HG02610 (cell line): Measurements from ENCODE around the gene GPC3.
"Not testable (repeated sequence)": the region's sequence is repeated elsewhere in the genome, so short reads cannot be mapped to it uniquely, and the experiment has no call there.

ENCODE experiments used
- ATAC-seq: cut with Tn5 transposase; IDR thresholded peaks from one replicate; pipeline ENCODE4 v1.9.1; 2021; ENCODE audit warnings: mild to moderate bottlenecking, moderate library complexity; ENCODE audit not compliant: unreplicated experiment

Gene GPC3

DNA sequence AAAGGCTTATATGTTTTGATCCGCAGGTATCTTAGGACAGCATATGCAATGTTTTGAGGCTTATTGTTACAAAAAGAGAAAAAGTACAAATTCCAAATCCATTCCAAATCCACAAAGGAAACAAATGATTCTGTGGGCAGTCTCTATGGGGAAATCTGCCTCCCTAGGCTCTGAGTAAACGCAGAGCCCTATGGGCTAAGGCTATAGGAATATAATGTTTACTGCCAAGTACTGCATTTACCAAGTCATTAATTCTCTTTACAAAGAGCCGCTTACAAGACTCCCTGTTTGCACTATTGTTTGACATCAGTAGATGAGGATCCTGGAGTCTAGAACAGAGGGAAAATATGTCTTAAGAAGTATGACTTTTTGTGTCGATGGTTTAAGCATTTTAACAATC lies 357.7 kb downstream of the GPC3 start:
- no peak for ATAC-seq

GRCh38 chrX:133621384-133621783 lies 364.0 kb downstream of the GPC3 start:
- not testable (repeated sequence) for ATAC-seq

DNA sequence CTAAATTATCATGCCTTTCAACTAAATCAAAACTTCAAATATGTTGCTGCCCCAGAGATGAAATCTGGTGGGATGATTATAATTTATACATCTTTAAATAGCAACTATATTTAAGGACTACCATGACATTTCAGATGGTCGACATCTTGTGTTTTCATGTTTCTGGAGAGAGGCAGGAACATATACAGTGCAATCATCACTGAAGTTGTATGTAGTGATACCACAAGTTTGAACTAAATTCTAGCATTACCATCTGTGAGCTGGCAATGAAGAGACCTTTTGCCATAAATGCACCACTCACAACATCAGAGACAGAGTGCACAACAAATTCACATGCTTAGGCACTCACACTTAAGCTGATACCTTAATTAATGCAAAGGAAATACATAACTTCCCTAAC lies 373.7 kb downstream of the GPC3 start:
- no peak for ATAC-seq

GRCh38 chrX:133610056-133610455 lies 375.3 kb downstream of the GPC3 start:
- ATAC-seq, result no peak

- no peak for ATAC-seq
Measured at GRCh38 chrX:133609166-133609565, 376.2 kb downstream of the GPC3 start.

GRCh38 chrX:133608406-133608805 lies 377.0 kb downstream of the GPC3 start:
- ATAC-seq, result no peak

GRCh38 chrX:133607419-133608348 lies 377.7 kb downstream of the GPC3 start:
- no peak for ATAC-seq

GRCh38 chrX:133606990-133607389 lies 378.4 kb downstream of the GPC3 start:
- ATAC-seq, result no peak

DNA sequence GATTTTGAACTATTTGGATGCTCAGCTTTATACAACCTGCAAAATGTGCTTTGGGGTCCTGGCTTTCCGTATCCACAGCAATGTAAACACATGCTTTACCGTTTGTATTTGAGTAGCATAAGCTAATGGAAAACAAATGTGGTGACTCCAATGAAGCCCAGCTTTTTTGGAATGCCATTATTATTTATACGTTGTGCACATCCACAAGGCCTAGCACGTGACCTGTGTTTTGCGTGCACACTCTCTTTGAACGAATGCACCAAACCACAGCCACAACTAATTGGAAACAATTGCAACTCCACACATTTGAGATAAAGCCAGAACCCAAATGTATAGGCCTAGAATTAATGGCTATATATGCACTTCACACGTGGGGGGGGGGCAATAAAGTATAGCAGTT lies 380.6 kb downstream of the GPC3 start:
- ATAC-seq, result no peak

DNA sequence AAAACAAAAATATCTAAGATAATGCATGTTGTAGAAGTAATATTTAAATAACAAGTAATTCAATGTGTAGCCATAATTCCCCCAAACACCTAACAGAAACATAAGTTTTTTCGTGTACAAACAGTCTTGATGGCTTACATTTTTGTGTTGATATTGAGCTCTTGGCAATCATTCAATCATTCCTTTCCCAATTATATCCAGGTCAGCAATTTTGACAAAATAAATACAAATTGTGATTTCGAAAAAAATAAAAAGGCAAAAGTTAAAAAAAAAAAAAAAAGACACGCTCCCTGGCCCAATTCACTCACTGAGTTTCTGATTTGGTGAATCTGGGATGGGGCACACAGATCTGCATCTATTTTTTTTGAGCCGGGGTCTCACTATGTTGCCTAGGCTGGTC lies 382.5 kb downstream of the GPC3 start:
- ATAC-seq, result no peak

- no peak for ATAC-seq
Measured at GRCh38 chrX:133601116-133601515, 384.3 kb downstream of the GPC3 start.

- ATAC-seq, result no peak
Measured at GRCh38 chrX:133600536-133600935, 384.9 kb downstream of the GPC3 start.

GRCh38 chrX:133598601-133599335 lies 386.6 kb downstream of the GPC3 start:
- ATAC-seq, result no peak

DNA sequence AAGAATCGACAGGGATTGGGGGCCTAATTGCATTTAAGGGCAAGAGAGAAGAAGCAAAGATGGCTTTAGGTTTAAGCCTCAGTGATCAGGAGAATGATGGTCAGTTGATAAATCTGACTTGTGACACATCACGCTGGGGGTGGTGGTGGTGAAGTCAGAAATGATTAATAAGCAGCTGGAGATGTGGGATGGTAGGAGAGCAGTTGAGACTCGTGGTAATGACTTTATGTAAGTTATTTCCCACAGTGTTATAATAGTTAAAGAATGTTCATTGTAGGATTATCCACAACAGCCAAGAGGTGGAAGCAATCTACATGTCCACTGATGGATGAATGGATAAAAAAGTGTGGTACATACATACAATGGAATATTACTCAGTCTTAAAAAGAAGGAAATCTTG lies 391.2 kb downstream of the GPC3 start:
- no peak for ATAC-seq

DNA sequence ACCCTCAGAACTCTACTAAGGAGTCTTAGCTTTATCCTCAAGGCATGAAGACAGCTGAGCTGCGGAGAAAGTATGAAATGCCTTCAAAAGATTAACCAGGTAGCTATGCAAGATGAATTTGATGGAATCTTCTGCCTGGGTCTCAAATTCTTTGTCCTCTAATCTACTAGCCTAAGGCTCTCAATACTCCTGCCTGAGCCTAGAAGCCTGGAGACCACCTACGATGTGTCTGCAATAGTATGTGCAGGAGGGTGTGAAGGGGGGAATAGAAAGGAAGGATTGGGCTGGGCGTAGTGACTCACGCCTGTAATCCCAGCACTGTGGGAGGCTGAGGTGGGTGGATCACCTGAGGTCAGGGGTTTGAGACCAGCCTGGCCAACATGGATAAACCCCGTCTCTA lies 391.9 kb downstream of the GPC3 start:
- ATAC-seq, result no peak

- no peak for ATAC-seq
Measured at GRCh38 chrX:133590703-133591505, 394.5 kb downstream of the GPC3 start.

DNA sequence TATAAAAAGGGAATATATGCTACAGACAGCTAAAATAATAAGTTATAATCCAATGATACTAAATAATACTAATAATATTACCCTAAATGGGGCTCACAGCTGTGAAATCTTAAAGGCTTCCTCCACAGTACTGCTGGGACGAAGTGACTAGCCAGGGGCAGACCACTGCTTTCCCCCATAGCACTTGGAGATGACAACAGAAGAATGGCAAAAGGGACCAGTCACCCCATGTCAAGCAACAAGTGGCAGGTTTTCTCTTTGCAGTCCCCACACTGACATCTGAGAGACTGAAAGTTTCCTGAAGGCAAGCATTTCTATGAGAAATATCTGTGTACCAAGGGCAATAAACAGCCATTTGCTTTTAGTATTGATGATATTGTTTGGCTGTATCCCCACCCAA lies 396.6 kb downstream of the GPC3 start:
- ATAC-seq, result no peak

DNA sequence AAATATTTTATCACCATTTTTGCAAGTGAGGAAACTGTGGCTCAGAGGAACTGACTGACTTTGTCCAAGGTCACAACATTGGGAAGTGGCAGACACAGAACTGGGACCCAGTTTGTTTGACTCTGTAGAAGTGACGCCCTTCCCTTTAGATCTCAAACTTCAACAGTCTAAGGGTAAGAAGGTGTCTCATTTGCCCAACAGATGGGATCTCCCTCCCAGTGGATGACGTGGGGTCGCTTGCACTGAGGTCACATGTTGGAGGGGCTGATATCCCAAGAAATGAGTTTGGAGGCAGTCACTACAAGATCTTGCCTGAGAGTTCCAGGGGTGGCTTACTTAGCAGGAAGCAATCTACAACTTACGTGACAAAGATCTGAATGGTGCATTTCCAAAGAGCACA lies 397.6 kb downstream of the GPC3 start:
- ATAC-seq, result no peak

GRCh38 chrX:133587071-133587470 lies 398.3 kb downstream of the GPC3 start:
- ATAC-seq, result no peak

DNA sequence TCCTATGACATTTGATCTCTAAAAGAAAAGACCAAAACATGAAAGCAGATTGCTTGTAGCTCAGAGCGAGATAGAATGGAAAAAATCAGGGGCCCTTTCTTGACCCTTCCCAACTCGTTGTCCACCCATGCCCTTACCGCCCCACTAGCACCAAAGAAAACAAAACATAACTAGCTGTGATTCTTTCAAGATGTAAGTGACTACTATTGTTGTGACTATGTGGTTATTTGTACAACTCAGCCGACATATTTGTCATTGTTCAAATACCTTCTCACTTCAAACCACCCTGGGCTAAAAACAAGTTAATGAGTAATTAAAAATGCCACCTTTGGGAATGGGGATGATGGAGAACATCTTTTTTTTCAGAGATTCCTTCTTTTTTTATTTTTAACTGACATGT lies 399.0 kb downstream of the GPC3 start:
- ATAC-seq, result no peak

GRCh38 chrX:133583825-133584224 lies 401.6 kb downstream of the GPC3 start:
- no peak for ATAC-seq
